Retinal pigment epithelial cell (primary cell): ENCODE results near the gene CBR3.

Experiments
- DNase-seq: peaks from one replicate; pipeline ENCODE4 v3.0.0-alpha.2; 2010; ENCODE audit warnings: low read depth
- H3K4me3 ChIP-seq: 2 replicates; pipeline ENCODE4 v1.5.1; 2011; ENCODE audit warnings: mild to moderate bottlenecking, low read length, control low read depth, moderate library complexity
- TF ChIP-seq, protein P1 (sequence below): conservative IDR thresholded peaks from 2 replicates; pipeline ENCODE4 v1.5.1; 2011; ENCODE audit warnings: low read depth, low read length, control low read depth, inconsistent platforms

CBR3 gene

DNA sequence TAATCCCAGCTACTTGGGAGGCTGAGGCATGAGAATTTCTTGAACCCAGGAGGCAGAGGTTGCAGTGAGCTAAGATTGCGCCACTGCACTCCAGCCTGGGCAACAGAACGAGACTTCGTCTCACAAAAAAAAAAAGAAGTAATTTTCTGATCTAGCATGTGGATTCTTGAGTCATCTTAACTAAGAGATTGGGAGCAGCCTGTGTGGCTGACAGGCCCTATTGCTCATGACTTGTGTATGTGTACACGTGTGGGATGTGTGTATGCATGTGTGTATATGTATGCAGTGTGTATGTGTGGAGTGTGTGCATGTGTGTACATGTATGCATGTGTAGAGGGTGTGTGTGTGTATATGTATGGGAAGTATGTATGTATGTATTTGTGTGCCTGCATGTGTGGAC, 51.2 kb downstream of the CBR3 start:
- H3K4me3 ChIP-seq: no peak overlapping the region
- TF ChIP-seq, protein P1, sequence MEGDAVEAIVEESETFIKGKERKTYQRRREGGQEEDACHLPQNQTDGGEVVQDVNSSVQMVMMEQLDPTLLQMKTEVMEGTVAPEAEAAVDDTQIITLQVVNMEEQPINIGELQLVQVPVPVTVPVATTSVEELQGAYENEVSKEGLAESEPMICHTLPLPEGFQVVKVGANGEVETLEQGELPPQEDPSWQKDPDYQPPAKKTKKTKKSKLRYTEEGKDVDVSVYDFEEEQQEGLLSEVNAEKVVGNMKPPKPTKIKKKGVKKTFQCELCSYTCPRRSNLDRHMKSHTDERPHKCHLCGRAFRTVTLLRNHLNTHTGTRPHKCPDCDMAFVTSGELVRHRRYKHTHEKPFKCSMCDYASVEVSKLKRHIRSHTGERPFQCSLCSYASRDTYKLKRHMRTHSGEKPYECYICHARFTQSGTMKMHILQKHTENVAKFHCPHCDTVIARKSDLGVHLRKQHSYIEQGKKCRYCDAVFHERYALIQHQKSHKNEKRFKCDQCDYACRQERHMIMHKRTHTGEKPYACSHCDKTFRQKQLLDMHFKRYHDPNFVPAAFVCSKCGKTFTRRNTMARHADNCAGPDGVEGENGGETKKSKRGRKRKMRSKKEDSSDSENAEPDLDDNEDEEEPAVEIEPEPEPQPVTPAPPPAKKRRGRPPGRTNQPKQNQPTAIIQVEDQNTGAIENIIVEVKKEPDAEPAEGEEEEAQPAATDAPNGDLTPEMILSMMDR: no peak
- DNase-seq: no peak

DNA sequence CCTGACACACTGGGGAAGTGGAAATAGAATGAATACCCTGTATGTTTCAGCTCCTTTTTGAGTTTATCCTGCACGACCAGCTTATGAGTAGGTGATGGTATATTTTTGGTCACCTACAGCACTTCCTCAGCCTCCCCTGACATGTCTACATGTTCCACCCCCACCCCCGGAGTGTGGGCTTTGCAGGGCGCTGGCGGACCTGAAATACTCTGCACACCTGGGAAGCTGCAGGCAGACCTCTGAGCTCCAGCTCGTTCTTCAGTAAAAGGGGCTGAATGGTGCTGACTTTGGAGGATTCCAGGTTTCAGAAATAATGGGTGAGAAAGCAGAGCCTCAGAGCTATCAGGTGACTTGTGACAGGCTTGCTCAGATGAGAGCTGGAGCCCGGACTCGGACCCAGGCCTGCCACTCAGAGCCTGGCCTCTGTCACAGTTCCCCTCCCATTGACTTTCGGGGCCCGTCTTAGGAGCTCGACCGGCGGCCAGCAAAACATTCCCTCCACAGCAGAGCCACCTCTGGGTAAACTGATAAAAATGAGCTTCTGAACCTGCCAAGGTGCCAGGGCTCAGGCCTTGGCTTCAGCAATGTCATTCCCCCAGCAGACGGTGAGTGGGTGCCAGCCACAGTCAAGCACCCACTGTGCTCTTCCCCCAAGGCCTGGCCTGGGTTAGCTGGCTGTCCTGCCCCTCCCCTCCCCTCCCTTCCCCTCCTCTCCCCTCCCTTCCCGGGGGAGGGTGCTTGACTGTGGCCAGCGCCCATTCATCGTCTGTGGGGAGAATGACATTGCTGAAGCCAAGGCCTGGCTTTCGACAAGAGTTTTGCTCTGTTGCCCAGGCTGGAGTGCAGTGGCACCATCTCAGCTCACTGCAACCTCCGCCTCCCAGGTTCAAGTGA, 51.9 kb downstream of the CBR3 start:
- H3K4me3 ChIP-seq: no peak overlapping the region
- DNase-seq: no peak
- TF ChIP-seq, protein P1: no peak

DNA sequence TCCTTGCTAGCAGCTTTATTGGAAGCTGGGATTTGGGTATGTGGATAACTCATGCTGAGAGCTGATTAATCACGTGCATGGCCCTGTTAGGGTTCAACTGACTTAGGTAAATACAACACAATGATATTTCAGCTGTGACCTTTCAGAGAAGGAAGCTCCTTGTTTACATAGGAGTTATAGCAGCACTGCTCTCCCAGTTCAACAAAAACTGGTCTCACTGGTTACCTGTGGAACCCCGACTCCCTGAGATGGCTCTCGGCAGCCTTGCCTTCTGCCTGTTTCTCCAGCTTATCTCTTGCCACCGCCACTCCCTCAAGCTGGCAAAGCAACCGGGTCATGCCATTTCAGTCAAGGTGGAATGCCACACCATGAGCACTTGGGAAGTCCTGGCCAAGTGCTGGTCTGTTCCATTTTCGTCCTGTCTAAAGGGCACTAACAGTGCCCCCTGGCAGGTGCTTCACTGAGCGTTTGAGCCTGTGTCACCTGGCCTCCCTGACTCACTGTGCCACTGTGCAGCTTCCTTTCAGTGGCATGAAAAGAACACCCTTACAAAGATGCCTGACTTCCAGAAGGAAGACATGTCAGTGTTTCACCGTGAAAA, 53.3 kb downstream of the CBR3 start:
- TF ChIP-seq, protein P1: no peak
- no peak overlapping the region for H3K4me3 ChIP-seq
- DNase-seq: no peak

- H3K4me3 ChIP-seq: no peak overlapping the region
- no peak for DNase-seq
- TF ChIP-seq, protein P1: no peak
These were observed 54.1 kb downstream of the CBR3 start for GRCh38 chr21:36188937-36189336.

DNA sequence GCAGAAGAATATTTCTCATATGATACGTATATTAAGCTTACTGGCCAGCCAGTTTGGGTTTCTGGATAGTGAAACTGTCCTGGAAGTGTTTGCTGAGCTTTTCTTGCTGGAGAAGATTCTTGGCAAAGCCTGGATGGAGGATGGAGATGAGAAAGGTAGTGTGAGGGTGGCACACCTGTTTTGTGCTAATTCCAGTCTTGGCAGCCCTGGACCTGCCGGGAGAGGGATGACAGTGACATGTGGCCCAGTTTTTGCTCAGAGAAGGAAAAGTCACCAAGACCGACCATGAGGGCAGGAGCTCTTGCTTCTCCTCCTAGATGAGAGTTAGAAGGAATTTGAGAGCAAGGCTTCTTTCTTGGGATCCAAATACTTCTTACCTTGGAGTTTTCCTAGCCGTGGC, 55.9 kb downstream of the CBR3 start:
- TF ChIP-seq, protein P1: no peak
- H3K4me3 ChIP-seq: no peak overlapping the region
- DNase-seq: no peak

GRCh38 chr21:36193200-36193599, 58.3 kb downstream of the CBR3 start:
- no peak overlapping the region for H3K4me3 ChIP-seq
- TF ChIP-seq, protein P1: no peak
- DNase-seq: no peak

DNA sequence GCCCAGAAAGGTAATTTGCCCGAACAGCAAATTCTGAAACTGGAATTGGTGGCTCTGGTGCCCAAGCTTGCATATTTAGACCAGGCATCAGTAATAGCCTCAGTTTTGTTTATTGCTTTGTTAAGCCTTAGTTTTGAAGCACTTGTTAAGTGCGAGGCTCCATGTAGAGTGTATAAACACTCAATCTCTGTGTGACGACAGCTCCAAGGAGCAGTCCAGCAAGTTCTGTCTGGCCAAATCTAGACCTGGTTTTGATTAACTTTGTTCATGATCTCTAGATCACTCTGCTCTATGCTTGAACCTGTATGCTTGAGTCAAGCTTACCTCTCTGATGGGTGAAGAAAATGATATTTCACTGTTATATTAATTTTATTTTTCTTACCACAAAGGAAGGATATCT, 59.1 kb downstream of the CBR3 start:
- TF ChIP-seq, protein P1: no peak
- H3K4me3 ChIP-seq: no peak overlapping the region
- no peak for DNase-seq
